HG02623 (cell line): Measurements from ENCODE around the gene RNF14.

ENCODE experiments used
- ATAC-seq: cut with Tn5 transposase; IDR thresholded peaks from one replicate; pipeline ENCODE4 v1.9.1; 2021; ENCODE audit warnings: moderate library complexity; ENCODE audit not compliant: unreplicated experiment

The RNF14 gene

DNA sequence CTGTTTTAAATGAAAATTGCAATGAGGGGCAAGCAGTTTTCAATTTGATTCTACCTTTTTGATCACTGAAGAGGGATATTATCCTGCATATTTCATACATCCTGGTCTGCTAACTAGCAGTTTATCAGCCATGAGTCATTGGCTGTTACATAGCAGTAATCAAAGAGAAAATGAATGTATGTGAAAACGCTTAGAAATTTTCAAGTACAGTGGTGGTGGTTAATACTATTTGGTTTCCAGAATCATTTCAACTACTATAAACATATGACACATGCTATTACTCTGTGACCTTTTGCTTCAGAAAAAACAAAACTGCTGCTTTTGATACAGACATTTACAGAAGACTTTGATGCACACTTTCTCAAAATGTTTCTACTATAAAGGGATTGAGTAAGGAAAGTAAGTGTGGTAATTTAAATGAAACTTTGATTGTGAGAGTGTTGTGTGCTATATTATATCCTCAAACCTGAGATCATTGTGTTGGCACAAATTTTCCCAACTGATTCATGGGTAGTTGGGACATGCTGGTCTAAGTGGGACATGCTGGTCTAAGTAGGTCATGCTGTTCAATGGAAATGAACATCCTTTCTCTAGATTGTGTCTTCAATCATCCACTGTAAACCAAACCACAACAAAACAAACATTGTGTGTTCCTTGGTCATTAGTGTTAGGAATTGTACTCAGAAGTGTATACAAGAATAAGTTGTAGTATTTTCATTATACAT, 5.1 kb downstream of the RNF14 start:
- no peak for ATAC-seq

DNA sequence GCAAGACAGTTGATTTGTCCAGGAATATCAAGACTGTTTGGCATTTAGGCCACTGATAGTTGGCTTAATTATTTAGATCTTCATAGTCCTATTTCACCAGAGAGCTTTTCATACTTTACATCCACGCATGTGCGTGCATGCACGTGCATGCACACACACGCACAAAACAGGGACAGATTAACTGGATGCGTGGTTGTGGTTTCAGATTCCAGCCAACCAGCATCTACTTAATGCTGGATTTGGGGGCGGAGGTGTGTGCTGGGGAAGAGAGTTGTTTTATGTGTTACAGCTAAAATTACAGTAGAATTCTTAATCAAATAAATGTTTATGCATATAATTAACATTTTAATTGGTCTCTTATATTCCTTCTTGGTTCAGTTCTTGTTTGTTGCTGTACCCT, 7.3 kb downstream of the RNF14 start:
- ATAC-seq = no peak

DNA sequence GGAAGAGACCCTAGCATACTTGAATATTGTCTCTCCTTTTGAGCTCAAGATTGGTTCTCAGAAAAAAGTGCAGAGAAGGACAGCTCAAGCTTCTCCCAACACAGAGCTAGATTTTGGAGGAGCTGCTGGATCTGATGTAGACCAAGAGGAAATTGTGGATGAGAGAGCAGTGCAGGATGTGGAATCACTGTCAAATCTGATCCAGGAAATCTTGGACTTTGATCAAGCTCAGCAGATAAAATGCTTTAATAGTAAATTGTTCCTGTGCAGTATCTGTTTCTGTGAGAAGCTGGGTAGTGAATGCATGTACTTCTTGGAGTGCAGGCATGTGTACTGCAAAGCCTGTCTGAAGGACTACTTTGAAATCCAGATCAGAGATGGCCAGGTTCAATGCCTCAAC, 9.5 kb downstream of the RNF14 start:
- no peak for ATAC-seq

DNA sequence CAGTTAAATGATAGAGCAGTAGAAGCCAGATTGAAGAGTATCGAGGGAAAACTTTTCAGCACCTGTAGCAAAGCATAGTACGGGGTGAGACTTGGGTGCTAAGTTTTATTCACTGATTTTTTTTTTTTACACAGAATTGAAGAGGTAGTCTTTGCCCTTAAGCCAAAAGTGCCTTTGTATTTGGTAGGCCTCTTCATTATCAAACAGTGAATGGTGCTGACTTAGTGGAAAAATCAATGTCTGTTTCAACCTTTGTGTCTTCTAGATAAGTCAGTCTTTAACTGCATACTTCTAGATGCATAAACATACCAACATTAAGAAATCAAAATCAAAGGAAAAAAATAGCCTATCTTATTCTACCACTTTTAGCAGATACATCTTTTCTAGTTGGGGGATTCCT, 13.7 kb downstream of the RNF14 start:
- ATAC-seq = no peak

DNA sequence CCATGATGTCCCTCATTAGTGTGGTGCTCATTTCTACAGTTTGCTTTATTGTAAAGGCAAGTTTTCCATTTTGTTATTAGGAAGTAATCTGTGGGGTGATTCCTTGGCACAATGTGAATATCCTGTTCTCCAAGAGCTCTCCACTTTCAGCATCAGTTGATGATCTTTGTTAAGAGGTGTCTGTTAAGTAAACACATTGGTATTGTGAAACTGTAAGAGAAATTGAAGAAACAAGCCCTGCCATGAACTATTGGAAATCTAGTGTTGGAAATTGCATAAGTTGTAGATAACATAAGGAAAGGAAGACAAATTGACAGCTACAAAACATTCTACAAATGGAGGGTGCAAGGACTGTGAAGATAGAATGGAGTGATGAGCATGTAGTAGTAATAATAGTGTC, 17.2 kb downstream of the RNF14 start:
- no peak for ATAC-seq

DNA sequence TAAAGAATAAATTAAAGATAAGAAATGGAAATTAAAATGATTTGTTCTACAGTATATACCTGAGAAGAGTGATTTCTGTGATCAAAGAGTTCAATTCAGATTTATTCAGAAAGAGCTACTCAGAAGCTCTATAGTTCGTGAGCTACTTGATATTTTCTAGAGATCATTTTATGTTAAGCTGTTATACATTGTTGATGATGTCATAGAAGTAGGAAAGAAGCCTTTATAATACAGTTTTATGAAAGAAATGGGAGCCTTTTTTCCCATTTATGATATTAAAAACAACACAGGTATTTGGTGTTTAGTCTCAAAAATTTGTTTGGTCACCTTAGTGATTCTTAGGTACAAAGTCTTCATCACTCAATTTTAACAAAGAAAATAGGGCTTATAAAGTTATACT, 20.8 kb downstream of the RNF14 start:
- ATAC-seq = no peak

DNA sequence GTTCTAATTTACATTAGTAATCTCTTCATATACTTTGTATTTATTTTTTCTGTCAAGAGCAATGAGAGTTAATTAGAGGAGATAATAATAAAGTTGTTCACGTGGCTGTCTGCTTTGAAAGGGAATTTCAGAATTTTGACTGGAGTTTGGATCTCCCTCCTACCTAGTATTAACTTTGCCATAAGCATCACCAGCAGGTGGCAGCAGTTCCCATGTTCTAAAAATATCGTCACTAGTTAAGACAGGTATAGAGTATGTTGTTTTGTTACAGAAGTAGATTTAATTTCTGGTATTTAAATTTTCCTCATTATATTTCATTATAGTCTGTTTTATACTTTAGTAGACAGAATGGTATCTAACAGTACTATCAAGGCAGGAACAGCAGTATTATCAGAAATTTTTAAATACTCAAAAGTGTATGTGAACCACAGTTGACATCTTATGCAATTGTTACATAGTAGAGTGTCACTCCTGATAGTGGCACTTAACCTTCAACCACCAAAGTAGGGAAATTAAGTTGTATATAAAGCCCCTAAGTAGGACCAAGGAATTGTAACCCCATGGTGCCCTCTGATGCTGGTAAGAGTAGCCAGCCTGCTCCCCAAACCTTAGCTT, 23.6 kb downstream of the RNF14 start:
- peak; percentile 55 for ATAC-seq

DNA sequence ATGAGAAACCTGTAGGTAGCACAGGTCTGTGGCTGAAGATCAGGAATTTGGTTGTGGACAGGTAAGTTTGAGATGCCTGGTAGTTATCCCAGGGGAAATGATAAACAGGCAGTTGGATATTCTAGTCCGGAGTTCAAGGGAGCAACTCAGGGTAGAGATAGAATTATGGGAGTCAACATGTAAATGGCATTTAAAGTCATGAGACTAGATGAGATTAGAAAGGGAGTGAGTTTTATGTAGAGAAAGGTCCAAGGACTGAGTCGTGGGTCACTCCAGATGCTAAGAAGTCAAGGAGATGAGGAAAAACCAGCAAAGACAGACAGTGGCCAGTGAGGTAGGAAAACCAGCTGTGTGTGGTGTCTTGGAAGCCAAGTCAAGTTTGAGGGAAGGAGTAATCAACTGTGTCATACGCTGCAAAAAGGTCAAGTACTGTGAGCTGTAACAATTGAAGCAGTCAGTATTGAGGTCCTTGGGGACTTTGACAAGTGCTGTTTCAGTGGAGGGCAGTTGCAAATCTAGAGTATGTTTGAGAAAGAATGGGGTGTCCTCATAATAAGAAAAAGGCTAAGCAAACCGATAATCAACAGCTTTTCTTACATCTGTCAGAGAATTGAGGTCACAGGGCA, 25.7 kb downstream of the RNF14 start:
- no peak for ATAC-seq

DNA sequence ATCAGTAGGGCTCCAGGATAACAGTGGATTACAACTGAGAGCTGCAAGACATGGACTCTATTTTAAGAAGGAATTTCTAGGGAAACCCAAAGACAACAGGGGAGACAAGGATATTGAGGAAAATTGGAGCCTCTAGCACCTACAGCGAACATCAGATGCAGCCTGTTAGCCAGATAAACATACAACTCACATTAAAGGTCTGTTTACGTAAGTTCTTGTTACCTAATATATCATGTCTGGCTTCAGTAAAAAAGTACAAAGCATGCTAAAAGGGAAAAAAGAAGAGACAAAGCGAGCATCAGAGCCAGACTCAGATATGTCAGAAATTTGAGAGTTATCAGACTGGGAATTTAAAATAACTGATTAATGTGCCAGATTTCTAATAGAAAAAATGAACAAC, 26.8 kb downstream of the RNF14 start:
- no peak for ATAC-seq

DNA sequence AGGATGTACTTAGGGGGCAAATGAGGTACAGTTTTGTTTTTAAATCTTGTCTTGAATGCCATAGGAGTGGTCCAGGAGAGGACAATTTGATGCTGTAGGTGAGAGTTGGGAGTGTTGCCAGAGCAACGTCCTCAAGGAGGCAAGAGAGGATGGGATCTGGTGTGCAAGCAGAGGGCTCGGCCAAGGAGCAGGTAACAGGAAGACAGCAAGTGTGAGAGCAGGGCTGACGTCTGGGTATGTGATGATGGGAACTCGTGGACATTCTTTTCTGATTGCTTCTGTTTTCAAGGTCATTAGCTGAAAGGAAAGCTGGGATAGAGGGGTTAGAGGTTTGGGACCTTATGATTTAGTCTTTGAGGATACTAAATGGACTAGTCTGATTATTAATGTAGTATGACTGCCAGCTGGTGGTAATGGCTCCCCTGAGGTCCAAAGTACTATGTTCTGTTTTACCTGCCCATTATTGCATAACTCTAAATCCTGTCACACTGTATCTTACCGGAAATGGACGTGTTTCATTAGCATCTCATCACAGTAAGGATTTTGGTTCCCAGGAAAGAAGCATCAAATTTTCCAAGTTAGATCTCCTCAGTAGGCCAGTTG, 28.6 kb downstream of the RNF14 start:
- ATAC-seq = no peak

DNA sequence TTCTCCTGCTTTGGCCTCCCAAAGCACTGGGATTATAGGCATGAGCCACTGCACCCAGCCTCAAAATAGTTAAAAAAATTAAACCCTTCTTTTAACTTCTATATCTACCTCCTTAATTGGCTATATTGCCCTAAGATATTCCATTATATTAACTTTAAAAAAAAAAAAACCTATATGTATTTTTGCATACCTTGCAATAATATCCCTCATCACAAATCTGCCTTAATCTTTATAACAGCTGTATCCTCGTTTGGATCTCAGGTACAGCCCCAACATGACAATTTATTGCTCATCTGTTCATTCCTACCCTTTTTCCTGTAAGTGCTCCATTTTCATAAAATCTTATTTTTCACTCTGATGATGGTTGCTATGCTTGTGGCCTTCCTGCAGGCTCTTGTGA, 31.3 kb downstream of the RNF14 start:
- ATAC-seq = no peak

DNA sequence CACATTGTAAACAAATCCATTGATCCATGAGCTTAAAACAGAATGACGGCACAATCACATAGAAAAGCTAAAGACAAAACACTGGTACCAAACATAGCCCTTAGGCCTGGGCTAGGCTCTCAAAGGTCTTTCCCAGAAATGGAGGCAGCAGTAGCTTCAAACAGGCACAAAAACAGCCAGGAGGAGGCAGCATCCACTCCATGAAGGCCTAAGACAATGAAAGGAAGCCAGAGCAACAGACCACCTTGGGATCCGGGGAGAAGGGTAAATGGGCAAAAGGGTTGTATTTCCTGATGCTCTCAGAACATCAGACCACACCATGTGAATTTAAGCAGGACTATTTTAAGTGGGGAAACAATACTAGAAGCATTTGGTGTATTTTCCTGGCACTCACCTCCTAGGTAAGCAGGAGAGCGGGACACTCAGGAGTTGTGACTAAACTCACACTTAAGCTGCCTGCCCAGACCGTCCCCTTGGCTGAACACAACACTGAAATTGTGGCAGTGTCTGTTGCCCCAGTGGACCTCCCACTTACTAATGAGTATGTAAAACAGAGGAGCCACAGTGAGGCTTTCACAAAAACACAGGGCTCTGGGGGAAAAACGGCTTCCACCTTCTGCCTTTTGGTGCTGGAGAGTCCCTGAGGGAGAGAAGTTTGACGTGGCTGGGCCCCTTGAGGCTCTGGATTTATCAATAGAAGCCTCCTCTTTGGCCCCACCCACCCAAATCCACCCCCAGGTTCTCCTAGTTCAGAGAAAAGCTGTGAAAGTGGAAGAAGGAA, 32.0 kb downstream of the RNF14 start:
- no peak for ATAC-seq

DNA sequence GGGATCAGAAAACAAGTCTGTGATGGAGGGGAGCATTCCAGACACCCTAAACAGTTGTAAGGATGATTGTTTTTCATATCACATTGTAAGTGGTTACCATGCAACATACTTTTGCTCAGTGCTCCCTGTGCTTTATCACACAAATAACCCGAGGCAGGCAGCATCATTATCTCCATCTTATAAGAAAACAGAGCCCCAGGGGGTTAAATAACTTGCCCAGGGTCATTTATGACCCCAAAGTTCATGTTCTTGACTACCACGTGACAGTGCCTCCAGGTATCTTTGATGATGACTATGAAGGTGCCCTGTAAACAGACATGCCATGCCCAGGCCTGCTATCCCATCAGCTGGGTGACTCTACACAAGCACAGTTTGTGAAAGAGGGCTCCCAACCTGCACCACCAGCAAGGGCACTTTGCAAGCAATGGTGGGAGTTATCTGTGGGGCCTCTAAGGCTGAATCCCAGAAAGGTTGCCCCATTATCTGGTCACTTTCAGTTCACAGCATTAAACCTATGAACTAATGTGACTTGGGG, 34.4 kb downstream of the RNF14 start:
- ATAC-seq = no peak

DNA sequence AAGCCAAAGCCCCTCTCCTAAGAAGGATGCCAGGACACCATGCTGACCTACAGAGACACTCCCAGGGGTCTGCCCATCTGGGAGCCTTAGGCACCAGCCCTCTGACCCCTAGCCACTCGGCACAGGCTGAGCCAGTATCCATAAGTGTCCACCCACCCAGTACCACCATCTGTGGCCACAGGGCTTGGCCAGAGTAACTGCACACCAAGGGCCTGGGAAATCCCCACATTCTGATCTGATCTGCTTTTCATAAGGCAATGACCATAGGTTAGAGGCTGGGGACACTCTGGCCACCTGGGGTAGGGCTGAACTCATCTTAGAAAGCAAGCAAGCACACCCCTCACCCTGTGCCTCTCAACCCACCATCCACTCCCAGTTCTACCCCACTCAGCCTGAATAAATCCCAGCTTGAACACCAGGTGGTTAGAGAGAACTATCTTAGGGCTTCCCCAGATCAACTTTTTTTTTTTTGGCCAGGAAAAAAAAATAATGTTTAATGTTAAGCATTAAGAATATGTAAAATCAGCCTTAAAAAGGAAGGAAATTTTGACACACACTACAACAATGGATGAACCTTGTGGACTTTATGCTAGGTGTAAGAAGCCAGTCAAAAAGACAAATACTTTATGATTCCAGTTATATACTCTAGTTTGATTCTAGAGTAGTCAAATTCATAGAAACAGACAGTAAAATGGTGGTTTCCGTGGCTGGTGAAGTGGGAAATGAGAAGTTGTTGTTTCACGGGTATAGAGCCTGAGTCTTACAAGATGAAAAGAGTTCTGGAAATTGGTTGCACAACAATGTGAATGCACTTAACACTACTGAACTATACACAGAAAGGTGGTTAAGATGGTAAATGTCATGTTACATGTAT, 37.7 kb downstream of the RNF14 start:
- ATAC-seq = no peak

DNA sequence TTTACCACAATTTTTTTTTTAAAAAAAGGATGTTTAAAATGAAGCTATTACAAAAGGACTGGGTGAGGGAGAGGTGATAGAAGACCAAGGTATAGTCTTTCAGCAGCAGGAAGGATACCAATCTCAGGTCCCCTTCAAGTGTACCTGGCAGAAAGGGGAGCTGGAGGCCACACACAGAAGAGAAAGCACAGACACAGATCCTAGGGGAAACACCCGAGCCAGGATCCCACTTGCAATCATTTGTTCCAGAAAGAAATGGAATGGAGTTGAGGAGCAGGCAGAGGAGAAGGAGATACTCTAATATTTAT, 38.3 kb downstream of the RNF14 start:
- ATAC-seq = no peak

DNA sequence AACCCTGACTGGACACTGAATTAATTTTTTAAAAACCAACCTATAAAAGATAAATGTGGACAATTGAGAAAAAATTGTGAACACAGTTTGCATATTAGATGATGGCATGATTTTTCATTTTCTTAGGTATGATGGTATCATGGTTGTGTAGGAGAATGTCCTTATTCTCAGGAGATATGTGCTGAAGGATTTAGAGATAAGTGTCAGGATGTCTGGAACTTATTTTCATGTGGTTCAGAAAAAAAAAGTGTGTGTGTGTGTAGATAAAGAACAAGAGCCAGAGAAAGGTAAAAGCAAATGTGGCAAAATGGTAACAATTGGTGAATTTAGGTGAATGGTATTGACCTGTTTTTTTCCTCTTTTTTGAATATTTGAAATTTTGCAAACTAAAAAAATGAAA, 39.9 kb downstream of the RNF14 start:
- no peak for ATAC-seq

DNA sequence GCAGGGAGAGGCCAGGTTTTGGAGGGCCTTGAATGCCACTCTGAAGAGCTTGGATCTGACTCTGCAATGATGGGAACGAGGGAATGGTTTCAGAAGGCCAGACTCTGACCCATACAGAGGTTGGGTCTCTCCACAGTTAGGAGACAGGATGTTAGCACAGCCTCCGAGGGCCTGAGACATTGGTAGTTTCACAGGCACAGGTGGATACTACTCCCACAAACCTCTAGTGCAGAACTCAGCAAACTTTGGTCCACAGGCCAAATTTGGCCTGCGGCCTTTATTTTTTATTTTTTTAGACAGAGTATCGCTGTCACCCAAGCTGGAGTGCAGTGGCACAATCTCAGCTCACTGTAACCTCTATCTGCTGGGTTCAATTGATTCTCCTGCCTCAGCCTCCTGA, 41.0 kb downstream of the RNF14 start:
- ATAC-seq = no peak

DNA sequence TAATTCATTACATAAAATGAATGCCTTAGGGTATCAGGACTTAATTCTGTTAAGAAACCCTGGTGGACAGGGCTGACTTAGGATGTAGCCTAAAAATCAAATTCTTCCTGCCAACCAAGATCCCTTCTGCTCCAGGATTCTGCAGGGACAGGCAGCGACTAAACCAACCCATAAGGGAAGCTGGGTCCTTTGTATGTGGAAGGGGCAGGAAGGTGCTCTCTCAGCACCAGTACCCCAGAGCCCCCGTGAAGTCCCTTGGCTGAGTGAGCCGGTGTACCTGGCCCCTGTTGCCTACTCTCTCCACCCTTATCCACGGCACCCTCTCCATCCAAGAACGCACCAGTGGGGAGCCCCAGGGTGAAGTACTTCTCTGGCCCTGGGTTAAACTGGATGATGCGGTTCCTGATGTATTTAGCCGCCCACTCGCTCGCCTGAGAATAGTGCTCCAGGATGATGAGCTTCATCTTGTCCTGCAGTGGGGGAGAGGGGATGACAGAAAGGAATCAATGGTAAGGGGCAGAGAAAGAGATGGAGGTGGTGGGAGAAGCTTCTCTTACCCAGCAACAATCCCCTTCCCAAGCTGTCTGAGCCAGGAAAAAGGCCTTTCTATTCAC, 42.8 kb downstream of the RNF14 start:
- ATAC-seq = no peak

DNA sequence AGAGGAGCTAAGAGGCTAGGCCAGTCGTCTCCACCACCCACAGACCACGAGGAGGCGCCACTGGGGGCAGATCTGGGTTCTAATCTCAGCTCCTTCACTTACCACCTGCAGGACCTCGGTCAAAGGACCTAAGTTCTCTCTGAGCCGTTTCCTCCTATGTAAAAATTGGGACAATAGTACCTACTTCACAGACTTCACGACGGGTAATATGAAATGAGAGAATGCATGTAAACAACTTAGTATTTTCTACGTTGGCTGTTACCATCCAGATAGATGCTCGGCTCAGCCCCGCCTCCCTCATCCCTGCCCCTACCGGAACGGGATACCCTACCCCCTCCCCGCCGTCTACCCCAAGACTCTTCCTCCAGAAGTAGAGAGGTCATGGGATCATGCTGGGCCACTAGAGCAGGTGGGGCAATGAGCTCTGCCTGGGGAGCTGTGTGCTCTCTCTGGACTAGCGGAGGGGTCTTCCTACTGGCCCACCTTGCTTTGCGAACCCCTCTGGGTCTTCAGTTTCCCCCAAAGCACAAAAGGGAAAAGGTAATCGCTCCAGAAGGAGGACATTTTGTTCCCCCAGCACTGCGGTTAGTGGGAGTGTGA, 43.4 kb downstream of the RNF14 start:
- no peak for ATAC-seq
